ENCODE results near the gene WDR43. TPM values are rescaled to one million over a fixed set of nuclear protein-coding genes. Genes with fewer than 3 reads are reported as not detected.

The WDR43 gene
- 71.6 and 79.3 TPM in 2 replicates for total RNA-seq

DNA sequence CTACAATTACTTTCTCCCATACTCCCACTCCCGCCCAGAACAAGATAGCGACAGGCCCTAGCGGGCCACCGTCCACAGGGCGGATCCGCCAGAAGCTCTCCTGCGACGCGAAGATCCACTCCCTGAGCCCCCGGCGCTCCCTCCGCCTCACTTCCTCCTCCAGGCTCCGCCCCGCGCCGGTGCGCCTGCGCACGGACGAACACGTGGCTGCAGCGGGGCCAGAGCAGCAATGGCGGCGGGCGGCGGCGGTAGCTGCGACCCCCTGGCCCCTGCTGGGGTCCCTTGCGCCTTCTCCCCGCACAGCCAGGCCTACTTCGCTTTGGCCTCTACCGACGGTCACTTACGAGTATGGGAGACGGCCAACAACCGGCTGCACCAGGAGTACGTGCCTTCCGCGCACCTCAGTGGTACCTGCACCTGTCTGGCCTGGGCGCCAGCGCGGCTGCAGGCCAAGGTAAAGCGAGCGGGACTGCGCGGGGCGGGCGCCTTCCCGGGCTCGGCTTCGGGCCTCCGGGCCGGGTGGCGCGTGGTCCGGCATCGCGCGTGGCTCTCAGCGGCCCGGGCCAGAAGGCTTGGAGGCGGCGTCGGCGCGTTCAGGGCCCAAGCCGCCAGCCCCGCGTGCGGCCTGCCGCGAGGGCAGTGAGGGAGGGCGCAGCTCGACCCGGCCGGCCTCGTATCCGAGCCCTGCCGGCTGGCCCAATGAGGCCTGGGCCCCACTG is at the start of gene WDR43:
WDR43 (plus strand) TSS at position 198 of the 719 bp plus-strand sequence; CDS start at position 230, 32 bp downstream.
- Histone ChIP-seq H3K36me3 (ENCODE audit: insufficient read depth, low read length) (no peaks in the 10 kb centered on the region), H3K4me2 (ENCODE audit: insufficient read depth, low read length) (peak within 1 kb of the TSS; percentile 97), H3K27me3 (ENCODE audit: insufficient read depth, low read length) (no peaks in the 10 kb centered on the region), H3K79me2 (ENCODE audit: insufficient read depth, low read length) (peaks cover 52% of the 10 kb centered on the region), H3K4me1 (ENCODE audit: insufficient read depth, low read length) (peaks cover 35% of the 10 kb centered on the region), H3K4me3 (ENCODE audit: insufficient read depth, low read length) (peak within 1 kb of the TSS; percentile 99), H3K27ac (ENCODE audit: low read depth, low read length) (peak within 1 kb of the TSS; percentile 85), H4K20me1 (ENCODE audit: insufficient read depth, low read length) (peaks cover 46% of the 10 kb centered on the region), H3K9me3 (ENCODE audit: low read depth, low read length) (no peaks in the 10 kb centered on the region), H2AFZ (ENCODE audit: low read length) (peak within 1 kb of the TSS; percentile 96)
- peak; percentile 97 for DNase-seq (ENCODE audit: insufficient read length, low spot score, missing footprints)
- TF ChIP-seq, protein P1, sequence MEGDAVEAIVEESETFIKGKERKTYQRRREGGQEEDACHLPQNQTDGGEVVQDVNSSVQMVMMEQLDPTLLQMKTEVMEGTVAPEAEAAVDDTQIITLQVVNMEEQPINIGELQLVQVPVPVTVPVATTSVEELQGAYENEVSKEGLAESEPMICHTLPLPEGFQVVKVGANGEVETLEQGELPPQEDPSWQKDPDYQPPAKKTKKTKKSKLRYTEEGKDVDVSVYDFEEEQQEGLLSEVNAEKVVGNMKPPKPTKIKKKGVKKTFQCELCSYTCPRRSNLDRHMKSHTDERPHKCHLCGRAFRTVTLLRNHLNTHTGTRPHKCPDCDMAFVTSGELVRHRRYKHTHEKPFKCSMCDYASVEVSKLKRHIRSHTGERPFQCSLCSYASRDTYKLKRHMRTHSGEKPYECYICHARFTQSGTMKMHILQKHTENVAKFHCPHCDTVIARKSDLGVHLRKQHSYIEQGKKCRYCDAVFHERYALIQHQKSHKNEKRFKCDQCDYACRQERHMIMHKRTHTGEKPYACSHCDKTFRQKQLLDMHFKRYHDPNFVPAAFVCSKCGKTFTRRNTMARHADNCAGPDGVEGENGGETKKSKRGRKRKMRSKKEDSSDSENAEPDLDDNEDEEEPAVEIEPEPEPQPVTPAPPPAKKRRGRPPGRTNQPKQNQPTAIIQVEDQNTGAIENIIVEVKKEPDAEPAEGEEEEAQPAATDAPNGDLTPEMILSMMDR (IDR thresholded peaks at IDR 0.05; ENCODE audit: extremely low read depth, low read depth, low read length), result no peak

DNA sequence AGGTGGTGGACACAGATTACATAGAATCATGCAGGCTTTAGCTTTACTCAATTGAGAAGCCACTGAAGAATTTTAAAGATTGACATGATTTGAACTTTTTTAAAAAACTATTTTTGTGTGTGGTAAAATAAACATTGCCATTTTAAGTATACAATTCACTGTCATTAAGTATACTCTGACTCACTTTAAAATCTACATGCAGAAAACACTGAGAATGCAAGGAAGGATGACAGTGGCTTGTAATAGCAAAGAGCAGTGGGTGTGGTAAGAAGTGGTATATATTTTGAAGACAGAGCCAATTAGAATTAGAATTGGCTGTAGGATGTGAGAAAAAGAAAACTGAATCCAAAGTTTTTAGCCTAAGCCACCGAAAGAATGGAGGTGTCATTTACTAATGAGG is 39.3 kb upstream of the WDR43 start:
- H3K4me3 ChIP-seq (ENCODE audit: insufficient read depth, low read length), result no peak overlapping the region
- TF ChIP-seq, protein P1 (IDR thresholded peaks at IDR 0.05; ENCODE audit: extremely low read depth, low read depth, low read length), result no peak
- no peaks in the 10 kb centered on the region for H3K79me2 ChIP-seq (ENCODE audit: insufficient read depth, low read length)
- peaks cover 5% of the 10 kb centered on the region for H3K36me3 ChIP-seq (ENCODE audit: insufficient read depth, low read length)
- no peak overlapping the region for H3K27ac ChIP-seq (ENCODE audit: low read depth, low read length)
- no peak for DNase-seq (ENCODE audit: insufficient read length, low spot score, missing footprints)
- no peak overlapping the region for H2AFZ ChIP-seq (ENCODE audit: low read length)
- no peak overlapping the region for H3K4me2 ChIP-seq (ENCODE audit: insufficient read depth, low read length)
- no peaks in the 10 kb centered on the region for H4K20me1 ChIP-seq (ENCODE audit: insufficient read depth, low read length)
- H3K9me3 ChIP-seq (ENCODE audit: low read depth, low read length), result no peaks in the 10 kb centered on the region
- no peaks in the 10 kb centered on the region for H3K4me1 ChIP-seq (ENCODE audit: insufficient read depth, low read length)
- H3K27me3 ChIP-seq (ENCODE audit: insufficient read depth, low read length), result no peaks in the 10 kb centered on the region

GRCh38 chr2:28855977-28856376 is 38.5 kb upstream of the WDR43 start:
- Histone ChIP-seq H4K20me1 (ENCODE audit: insufficient read depth, low read length) (no peaks in the 10 kb centered on the region), H3K27ac (ENCODE audit: low read depth, low read length) (no peak overlapping the region), H3K36me3 (ENCODE audit: insufficient read depth, low read length) (peaks cover 5% of the 10 kb centered on the region), H3K4me3 (ENCODE audit: insufficient read depth, low read length) (no peak overlapping the region), H3K4me1 (ENCODE audit: insufficient read depth, low read length) (no peaks in the 10 kb centered on the region), H3K4me2 (ENCODE audit: insufficient read depth, low read length) (no peak overlapping the region), H3K79me2 (ENCODE audit: insufficient read depth, low read length) (no peaks in the 10 kb centered on the region), H3K9me3 (ENCODE audit: low read depth, low read length) (no peaks in the 10 kb centered on the region), H2AFZ (ENCODE audit: low read length) (no peak overlapping the region), H3K27me3 (ENCODE audit: insufficient read depth, low read length) (no peaks in the 10 kb centered on the region)
- no peak for DNase-seq (ENCODE audit: insufficient read length, low spot score, missing footprints)
- TF ChIP-seq, protein P1 (IDR thresholded peaks at IDR 0.05; ENCODE audit: extremely low read depth, low read depth, low read length), result no peak

DNA sequence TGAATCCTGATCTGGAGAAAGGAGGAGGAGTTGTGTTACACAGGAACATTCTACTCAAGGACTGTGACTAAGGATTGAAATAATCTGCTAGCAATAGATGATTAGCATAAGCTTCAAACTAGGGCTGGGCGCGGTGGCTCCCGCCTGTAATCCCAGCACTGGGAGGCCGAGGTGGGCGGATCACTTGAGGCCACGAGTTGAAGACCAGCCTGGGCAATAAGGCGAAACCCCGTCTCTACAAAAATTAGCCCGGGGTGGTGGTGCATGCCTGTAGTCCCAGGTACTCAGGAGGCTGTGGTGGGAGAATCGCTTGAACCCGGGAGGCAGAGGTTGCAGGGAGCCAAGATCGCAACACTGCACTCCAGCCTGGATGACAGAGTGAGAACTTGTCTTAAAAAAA is 25.9 kb upstream of the WDR43 start:
- TF ChIP-seq, protein P1 (IDR thresholded peaks at IDR 0.05; ENCODE audit: extremely low read depth, low read depth, low read length), result no peak

More for the DNA sequence above, 25.9 kb upstream of the WDR43 start:
- no peaks in the 10 kb centered on the region for H4K20me1 ChIP-seq (ENCODE audit: insufficient read depth, low read length)
- DNase-seq (ENCODE audit: insufficient read length, low spot score, missing footprints), result no peak
- peak overlapping the region; percentile 98 for H3K4me2 ChIP-seq (ENCODE audit: insufficient read depth, low read length)
- no peak overlapping the region for H2AFZ ChIP-seq (ENCODE audit: low read length)
- H3K36me3 ChIP-seq (ENCODE audit: insufficient read depth, low read length), result no peaks in the 10 kb centered on the region
- peaks cover 21% of the 10 kb centered on the region for H3K4me1 ChIP-seq (ENCODE audit: insufficient read depth, low read length)
- H3K27ac ChIP-seq (ENCODE audit: low read depth, low read length), result no peak overlapping the region
- H3K9me3 ChIP-seq (ENCODE audit: low read depth, low read length), result no peaks in the 10 kb centered on the region
- H3K4me3 ChIP-seq (ENCODE audit: insufficient read depth, low read length), result peak overlapping the region; percentile 96
- no peaks in the 10 kb centered on the region for H3K27me3 ChIP-seq (ENCODE audit: insufficient read depth, low read length)
- peaks cover 48% of the 10 kb centered on the region for H3K79me2 ChIP-seq (ENCODE audit: insufficient read depth, low read length)

All from osteoblast (primary cell).